CMK (cell line): Measurements from ENCODE around the gene ICAM3.

Source experiments
- DNase-seq: peaks from one replicate; pipeline ENCODE4 v3.0.0-alpha.2; 2010; ENCODE audit warnings: low read depth

ICAM3 gene

DNA sequence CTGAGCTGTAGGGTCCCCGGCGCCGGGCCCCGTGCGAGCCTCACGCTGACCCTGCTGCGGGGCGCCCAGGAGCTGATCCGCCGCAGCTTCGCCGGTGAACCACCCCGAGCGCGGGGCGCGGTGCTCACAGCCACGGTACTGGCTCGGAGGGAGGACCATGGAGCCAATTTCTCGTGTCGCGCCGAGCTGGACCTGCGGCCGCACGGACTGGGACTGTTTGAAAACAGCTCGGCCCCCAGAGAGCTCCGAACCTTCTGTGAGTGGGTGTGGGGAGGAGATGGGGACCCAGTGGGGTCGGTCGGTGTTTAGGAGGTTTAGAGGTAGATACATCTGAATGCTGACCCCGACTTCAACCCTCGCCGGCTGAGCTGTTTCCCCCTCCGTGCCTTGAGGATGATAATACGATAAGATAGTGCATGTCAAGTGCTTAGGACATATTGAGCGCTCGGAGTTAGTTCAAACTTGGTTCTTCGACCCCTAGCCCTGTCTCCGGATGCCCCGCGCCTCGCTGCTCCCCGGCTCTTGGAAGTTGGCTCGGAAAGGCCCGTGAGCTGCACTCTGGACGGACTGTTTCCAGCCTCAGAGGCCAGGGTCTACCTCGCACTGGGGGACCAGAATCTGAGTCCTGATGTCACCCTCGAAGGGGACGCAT is 47.7 kb downstream of the ICAM3 start:
- DNase-seq = no peak

DNA sequence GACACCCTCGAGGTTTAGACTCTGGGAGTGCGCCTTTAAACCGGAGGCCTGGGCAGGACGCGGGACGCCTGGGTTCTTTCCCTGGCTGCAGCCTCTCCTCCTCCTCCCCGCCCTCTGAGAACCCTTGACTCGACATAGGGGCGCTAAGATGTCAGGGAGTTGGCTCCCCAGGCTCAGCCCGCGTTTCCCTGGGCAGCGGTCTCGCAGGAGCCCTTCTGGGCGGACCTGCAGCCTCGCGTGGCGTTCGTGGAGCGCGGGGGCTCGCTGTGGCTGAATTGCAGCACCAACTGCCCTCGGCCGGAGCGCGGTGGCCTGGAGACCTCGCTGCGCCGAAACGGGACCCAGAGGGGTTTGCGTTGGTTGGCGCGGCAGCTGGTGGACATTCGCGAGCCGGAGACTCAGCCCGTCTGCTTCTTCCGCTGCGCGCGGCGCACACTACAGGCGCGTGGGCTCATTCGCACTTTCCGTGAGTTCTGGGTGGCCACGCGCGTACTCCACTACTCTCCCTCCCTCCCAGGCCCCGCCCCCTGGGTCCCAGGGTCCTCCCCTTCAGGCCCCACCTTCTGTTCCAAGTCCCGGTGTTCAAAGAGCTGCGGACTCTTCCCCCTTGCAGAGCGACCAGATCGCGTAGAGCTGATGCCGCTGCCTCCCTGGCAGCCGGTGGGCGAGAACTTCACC is 48.4 kb downstream of the ICAM3 start:
- peak; percentile 84 for DNase-seq

DNA sequence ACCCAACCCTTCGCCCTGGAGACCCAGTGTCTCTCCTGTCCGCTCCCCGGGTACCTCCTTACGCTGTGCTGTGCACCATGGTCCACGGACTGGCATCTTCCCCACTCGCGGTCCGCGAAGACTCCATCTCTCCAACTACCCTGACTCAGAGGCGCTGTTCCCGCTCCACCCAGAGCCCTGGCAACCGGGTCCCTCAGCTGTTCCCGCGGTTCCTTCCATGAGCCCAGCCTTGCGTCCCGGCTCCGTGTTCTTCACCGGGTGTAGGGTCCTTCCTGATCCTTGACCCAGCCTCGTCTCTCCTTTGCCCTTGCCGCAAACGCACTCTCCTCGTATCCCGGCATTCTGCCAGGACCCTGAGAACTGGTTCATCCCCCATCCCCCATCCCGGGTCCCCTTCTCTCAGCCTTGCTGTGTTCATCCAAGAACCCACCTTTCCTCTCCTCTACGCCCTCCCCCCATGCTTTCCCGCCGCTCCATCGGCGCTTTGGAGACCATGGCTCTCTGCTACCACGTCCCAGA is 49.0 kb downstream of the ICAM3 start:
- DNase-seq = no peak

DNA sequence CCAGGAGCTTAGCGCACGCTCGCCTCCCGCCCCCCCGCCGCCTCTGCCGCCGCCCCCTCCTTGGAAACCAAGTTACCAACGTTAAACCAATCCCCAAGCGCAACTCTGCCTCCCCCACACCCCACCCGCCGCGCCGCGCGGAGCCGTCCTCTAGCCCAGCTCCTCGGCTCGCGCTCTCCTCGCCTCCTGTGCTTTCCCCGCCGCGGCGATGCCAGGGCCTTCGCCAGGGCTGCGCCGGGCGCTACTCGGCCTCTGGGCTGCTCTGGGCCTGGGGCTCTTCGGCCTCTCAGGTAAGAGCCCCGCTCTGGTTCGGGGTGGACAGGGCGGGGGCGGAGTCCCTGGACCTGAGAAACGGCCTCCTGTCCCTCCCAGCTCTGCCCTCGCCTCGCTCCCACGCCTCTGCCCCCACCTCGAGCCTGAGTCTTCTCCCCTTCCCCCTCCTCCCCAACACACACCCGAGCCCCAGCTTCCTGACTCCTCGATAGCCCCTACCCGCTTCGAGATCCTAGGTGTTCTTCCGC is 49.5 kb downstream of the ICAM3 start, which contains the start of gene ICAM5:
TSS of gene ICAM5 (plus strand) at position 117 of the 521 bp plus-strand sequence. CDS start at position 209, 92 bp downstream.
- no peak for DNase-seq

DNA sequence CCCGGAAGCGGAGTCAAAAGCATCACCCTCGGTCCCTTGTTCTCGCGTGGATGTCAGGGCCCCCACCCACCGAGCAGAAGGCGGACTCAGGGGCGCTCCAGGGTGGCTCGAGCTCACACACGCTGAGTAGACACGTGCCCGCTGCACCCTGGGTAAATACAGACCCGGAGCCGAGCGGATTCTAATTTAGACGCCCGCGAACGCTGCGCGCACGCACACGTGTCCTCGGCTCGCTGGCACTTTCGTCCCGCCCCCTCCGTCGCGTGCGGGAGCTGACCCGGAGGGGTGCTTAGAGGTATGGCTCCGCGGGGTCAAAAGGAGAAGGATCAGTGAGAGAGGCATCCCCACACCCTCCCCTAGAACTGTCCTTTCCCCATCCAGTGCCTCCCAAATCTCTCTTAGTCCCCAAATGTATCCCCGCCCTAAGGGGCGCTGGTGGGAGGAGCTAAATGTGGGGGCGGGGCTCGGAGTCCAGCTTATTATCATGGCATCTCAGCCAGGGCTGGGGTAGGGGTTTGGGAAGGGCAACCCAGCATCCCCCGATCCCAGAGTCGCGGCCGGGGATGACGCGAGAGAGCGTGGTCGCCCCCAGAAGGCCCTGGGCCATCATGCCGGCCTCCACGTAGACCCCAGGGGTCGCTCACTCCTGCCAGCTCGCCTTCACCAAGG is 50.1 kb downstream of the ICAM3 start:
- DNase-seq = peak; percentile 87

DNA sequence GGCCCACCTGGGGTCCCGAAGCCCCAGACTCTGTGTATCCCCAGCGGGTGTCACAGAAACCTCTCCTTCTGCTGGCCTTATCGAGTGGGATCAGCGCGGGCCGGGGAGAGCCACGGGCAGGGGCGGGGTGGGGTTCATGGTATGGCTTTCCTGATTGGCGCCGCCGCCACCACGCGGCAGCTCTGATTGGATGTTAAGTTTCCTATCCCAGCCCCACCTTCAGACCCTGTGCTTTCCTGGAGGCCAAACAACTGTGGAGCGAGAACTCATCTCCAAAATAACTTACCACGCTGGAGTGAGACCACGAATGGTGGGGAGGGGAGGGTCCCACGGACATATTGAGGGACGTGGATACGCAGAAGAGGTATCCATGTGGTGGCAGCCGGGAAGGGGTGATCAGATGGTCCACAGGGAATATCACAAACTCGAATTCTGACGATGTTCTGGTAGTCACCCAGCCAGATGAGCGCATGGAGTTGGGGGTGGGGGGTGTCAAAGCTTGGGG is 50.7 kb downstream of the ICAM3 start:
- DNase-seq = peak; percentile 74

DNA sequence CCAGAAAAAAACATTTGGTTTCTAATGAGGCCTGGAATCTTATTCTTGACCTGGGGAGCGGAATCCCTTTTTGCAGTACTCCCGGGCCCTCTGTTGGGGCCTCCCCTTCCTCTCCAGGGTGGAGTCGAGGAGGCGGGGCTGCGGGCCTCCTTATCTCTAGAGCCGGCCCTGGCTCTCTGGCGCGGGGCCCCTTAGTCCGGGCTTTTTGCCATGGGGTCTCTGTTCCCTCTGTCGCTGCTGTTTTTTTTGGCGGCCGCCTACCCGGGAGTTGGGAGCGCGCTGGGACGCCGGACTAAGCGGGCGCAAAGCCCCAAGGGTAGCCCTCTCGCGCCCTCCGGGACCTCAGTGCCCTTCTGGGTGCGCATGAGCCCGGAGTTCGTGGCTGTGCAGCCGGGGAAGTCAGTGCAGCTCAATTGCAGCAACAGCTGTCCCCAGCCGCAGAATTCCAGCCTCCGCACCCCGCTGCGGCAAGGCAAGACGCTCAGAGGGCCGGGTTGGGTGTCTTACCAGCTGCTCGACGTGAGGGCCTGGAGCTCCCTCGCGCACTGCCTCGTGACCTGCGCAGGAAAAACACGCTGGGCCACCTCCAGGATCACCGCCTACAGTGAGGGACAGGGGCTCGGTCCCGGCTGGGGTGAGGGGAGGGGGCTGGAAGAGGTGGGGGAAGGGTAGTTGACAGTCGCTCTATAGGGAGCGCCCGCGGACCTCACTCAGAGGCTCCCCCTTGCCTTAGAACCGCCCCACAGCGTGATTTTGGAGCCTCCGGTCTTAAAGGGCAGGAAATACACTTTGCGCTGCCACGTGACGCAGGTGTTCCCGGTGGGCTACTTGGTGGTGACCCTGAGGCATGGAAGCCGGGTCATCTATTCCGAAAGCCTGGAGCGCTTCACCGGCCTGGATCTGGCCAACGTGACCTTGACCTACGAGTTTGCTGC is 52.4 kb downstream of the ICAM3 start, which contains the start of gene ICAM4:
TSS of gene ICAM4 (plus strand) at position 153 of the 935 bp plus-strand sequence. CDS start at position 211, 58 bp downstream.
- DNase-seq = peak; percentile 68

DNA sequence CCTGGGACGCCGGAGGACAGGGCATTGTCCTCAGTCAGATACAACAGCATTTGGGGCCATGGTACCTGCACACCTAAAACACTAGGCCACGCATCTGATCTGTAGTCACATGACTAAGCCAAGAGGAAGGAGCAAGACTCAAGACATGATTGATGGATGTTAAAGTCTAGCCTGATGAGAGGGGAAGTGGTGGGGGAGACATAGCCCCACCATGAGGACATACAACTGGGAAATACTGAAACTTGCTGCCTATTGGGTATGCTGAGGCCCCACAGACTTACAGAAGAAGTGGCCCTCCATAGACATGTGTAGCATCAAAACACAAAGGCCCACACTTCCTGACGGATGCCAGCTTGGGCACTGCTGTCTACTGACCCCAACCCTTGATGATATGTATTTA is 54.0 kb downstream of the ICAM3 start:
- no peak for DNase-seq

DNA sequence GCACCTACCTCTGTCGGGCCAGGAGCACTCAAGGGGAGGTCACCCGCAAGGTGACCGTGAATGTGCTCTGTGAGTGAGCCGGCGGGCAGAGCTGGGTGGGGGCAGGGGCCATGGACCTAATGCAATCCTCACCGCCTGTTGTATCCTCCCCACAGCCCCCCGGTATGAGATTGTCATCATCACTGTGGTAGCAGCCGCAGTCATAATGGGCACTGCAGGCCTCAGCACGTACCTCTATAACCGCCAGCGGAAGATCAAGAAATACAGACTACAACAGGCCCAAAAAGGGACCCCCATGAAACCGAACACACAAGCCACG is 54.5 kb downstream of the ICAM3 start:
- DNase-seq = no peak

DNA sequence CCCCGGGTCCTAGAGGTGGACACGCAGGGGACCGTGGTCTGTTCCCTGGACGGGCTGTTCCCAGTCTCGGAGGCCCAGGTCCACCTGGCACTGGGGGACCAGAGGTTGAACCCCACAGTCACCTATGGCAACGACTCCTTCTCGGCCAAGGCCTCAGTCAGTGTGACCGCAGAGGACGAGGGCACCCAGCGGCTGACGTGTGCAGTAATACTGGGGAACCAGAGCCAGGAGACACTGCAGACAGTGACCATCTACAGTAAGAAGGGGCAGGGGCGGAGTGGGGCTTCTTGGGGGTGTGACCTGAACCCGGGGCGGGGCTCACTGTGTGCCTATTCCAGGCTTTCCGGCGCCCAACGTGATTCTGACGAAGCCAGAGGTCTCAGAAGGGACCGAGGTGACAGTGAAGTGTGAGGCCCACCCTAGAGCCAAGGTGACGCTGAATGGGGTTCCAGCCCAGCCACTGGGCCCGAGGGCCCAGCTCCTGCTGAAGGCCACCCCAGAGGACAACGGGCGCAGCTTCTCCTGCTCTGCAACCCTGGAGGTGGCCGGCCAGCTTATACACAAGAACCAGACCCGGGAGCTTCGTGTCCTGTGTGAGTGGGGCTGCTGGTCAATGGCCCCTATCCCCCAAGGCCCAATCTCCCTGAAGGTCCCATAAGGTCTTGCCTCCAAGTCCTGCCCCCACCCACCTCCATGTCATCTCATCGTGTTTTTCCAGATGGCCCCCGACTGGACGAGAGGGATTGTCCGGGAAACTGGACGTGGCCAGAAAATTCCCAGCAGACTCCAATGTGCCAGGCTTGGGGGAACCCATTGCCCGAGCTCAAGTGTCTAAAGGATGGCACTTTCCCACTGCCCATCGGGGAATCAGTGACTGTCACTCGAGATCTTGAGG is 55.1 kb downstream of the ICAM3 start:
- DNase-seq = no peak
